ENCODE results near the gene KRTAP2-2.

GRCh38 chr17:41010441-41010840, 44.6 kb downstream of the KRTAP2-2 start:
- TF ChIP-seq EZH2 (IDR thresholded peaks at IDR 0.05) (no peak), CTCF (IDR thresholded peaks at IDR 0.05) (no peak), EZH2phosphoT487 (IDR thresholded peaks at IDR 0.05) (no peak)

Data from neural progenitor cell (in vitro differentiated cells).